ENCODE measurements around the gene HSD3B7.
A peak's percentile ranks its signal among the peaks of the same experiment; 100 is the strongest.

Gene HSD3B7

DNA sequence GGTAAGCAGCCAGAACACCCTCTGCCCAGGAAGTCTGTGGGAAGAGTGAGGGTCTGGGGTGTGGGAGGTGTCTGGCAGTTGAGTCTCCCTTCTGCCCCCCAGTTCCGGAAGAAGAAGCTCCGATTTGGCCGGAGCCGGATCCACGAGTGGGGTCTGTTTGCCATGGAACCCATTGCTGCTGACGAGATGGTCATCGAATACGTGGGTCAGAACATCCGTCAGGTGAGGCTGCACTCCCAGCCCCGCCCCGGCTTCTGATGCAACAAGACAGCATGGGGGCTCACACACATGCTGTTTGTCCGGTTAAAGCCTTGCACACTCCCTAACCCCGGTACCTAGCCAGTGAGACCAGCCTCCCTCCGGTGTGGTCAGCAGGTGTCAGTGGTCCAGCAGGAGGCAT lies 4.0 kb upstream of the HSD3B7 start:
- no peak for DNase-seq (ENCODE audit: low read depth in 2 of 2)
- TF ChIP-seq CTCF (IDR thresholded peaks at IDR 0.05; ENCODE audit: low read depth, low read length): no peak
- no peak overlapping the region for H3K4me3 ChIP-seq (replicated peaks in 1 of 2; ENCODE audit: low read depth in 2 of 2, low read length in 2 of 2)

DNA sequence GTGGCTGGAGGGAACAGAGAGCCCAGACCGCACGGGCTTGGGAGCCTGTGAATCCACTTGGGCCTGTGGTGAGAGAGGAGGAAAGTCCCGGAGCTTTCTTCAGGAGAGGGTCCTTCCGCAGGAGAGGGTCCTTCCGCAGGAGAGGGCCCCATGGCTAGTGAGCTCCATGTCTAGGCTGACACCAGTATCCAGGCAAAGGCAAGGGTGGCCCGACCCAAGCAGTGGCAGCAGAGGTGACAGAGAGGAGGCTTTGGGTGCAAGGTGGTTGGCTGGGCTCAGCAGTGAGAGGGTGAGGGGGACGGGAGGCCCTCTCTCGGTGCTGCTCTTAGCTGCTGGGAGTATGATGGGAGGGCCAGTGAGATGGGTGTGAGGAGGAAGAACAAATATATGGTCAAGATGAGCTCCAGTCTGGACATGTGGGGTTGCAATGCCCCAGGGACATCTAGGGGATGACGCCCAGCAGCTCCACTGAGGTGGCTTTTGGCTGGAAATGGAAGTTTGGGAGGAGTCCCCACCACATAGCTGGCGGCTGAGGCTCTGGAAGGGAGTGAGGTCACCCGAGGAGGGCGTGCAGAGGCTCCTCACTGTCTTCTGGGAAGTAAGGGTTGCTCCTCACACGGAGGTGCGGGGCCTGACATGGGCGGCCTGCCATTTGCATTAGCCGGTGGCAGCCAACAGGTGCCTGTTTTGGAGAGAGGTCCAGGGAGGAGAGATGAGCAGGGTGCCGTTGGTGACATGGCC lies 2.3 kb upstream of the HSD3B7 start:
- H3K4me3 ChIP-seq (replicated peaks in 1 of 2; ENCODE audit: low read depth in 2 of 2, low read length in 2 of 2): no peak overlapping the region
- DNase-seq (ENCODE audit: low read depth in 2 of 2): peak in 1 of 2 donors; percentile 75
- TF ChIP-seq CTCF (IDR thresholded peaks at IDR 0.05; ENCODE audit: low read depth, low read length): no peak

DNA sequence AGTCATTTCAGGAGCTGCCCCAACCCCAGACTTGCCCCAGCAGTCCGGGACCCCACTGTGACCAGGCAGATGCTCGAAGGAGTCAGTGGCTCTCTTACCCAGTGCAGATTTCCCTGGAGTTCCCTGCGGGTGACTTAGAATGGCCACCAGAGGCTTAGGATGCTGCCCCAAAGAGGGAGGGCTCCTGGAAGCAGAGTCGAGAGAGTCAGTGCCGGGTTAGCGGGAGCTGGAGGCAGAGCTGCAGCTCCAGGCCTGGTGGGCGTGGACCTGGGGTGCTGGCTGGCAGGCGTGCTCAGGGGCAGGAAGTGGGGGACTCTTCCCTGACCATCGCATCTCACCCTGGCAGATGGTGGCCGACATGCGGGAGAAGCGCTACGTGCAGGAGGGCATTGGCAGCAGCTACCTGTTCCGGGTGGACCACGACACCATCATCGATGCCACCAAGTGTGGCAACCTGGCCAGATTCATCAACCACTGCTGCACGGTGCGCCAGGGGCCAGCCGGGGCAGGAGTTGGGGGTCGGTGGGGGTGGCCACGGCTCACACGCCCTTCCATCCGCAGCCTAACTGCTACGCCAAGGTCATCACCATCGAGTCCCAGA lies 1.6 kb upstream of the HSD3B7 start:
- H3K4me3 ChIP-seq (replicated peaks in 1 of 2; ENCODE audit: low read depth in 2 of 2, low read length in 2 of 2): no peak overlapping the region
- DNase-seq (ENCODE audit: low read depth in 2 of 2): no peak
- TF ChIP-seq CTCF (IDR thresholded peaks at IDR 0.05; ENCODE audit: low read depth, low read length): no peak

- no peak for TF ChIP-seq CTCF (IDR thresholded peaks at IDR 0.05; ENCODE audit: low read depth, low read length)
- no peak for DNase-seq (ENCODE audit: low read depth in 2 of 2)
- no peak overlapping the region for H3K4me3 ChIP-seq (replicated peaks in 1 of 2; ENCODE audit: low read depth in 2 of 2, low read length in 2 of 2)
Observed at GRCh38 chr16:30983898-30984610, 953 bp upstream of the HSD3B7 start.

- H3K4me3 ChIP-seq (replicated peaks in 1 of 2; ENCODE audit: low read depth in 2 of 2, low read length in 2 of 2): peak overlapping the region; percentile 41 to 42
- no peak for DNase-seq (ENCODE audit: low read depth in 2 of 2)
Observed at GRCh38 chr16:30985401-30986128, 558 bp downstream of the HSD3B7 start.

More at GRCh38 chr16:30985401-30986128, 558 bp downstream of the HSD3B7 start:
- no peak for TF ChIP-seq CTCF (IDR thresholded peaks at IDR 0.05; ENCODE audit: low read depth, low read length)

All from cardiac fibroblast (primary cell).